Mucosa of stomach (tissue), 1 donor: ENCODE results near the gene MYH14.

ENCODE experiments used
- H3K27me3 ChIP-seq: one replicate; pipeline ENCODE4 v1.7.0; 2013; ENCODE audit warnings: mild to moderate bottlenecking, low read length; ENCODE audit not compliant: control insufficient read depth, insufficient read depth
- H3K36me3 ChIP-seq: one replicate; pipeline ENCODE4 v1.7.0; 2013; ENCODE audit warnings: low read length; ENCODE audit not compliant: control insufficient read depth, insufficient read depth
- H3K4me1 ChIP-seq: one replicate; pipeline ENCODE4 v1.7.0; 2013; ENCODE audit warnings: mild to moderate bottlenecking, low read length; ENCODE audit not compliant: control insufficient read depth, insufficient read depth
- H3K4me3 ChIP-seq: one replicate; pipeline ENCODE4 v1.7.0; 2013; ENCODE audit warnings: low read length
- H3K9ac ChIP-seq: one replicate; pipeline ENCODE4 v1.7.0; 2013; ENCODE audit warnings: mild to moderate bottlenecking, low read length, moderate library complexity
- H3K9me3 ChIP-seq: one replicate; pipeline ENCODE4 v1.7.0; 2013; ENCODE audit warnings: mild to moderate bottlenecking, low read length, moderate library complexity; ENCODE audit not compliant: control insufficient read depth
- donor health status: Pancreatic carcinoma.

The MYH14 gene

GRCh38 chr19:50269653-50270052, 66.2 kb downstream of the MYH14 start:
- H3K4me1 ChIP-seq, result no peaks in the 10 kb centered on the region
- no peaks in the 10 kb centered on the region for H3K9me3 ChIP-seq
- no peak overlapping the region for H3K4me3 ChIP-seq
- H3K27me3 ChIP-seq, result no peaks in the 10 kb centered on the region
- H3K36me3 ChIP-seq, result peaks cover 23% of the 10 kb centered on the region
- H3K9ac ChIP-seq, result no peak overlapping the region

GRCh38 chr19:50272263-50272897, 69.0 kb downstream of the MYH14 start:
- no peak overlapping the region for H3K4me3 ChIP-seq
- no peak overlapping the region for H3K9ac ChIP-seq
- H3K9me3 ChIP-seq, result no peaks in the 10 kb centered on the region
- H3K36me3 ChIP-seq, result peaks cover 27% of the 10 kb centered on the region
- no peaks in the 10 kb centered on the region for H3K4me1 ChIP-seq
- no peaks in the 10 kb centered on the region for H3K27me3 ChIP-seq

GRCh38 chr19:50273821-50274220, 70.4 kb downstream of the MYH14 start:
- H3K36me3 ChIP-seq, result peaks cover 27% of the 10 kb centered on the region

GRCh38 chr19:50275577-50276368, 72.4 kb downstream of the MYH14 start:
- Histone ChIP-seq H3K9ac (no peak overlapping the region), H3K4me1 (no peaks in the 10 kb centered on the region), H3K4me3 (no peak overlapping the region), H3K9me3 (no peaks in the 10 kb centered on the region), H3K27me3 (no peaks in the 10 kb centered on the region), H3K36me3 (peaks cover 23% of the 10 kb centered on the region)

More at GRCh38 chr19:50273821-50274220, 70.4 kb downstream of the MYH14 start:
- H3K4me3 ChIP-seq, result no peak overlapping the region
- H3K27me3 ChIP-seq, result no peaks in the 10 kb centered on the region
- H3K9ac ChIP-seq, result no peak overlapping the region
- H3K9me3 ChIP-seq, result no peaks in the 10 kb centered on the region
- H3K4me1 ChIP-seq, result no peaks in the 10 kb centered on the region

- Histone ChIP-seq H3K9me3 (no peaks in the 10 kb centered on the region), H3K4me3 (no peak overlapping the region), H3K27me3 (no peaks in the 10 kb centered on the region), H3K36me3 (peaks cover 16% of the 10 kb centered on the region), H3K4me1 (no peaks in the 10 kb centered on the region), H3K9ac (no peak overlapping the region)
These were observed 73.1 kb downstream of the MYH14 start for GRCh38 chr19:50276370-50277063.

GRCh38 chr19:50277966-50278580, 74.7 kb downstream of the MYH14 start:
- Histone ChIP-seq H3K36me3 (peaks cover 11% of the 10 kb centered on the region), H3K4me3 (no peak overlapping the region), H3K27me3 (no peaks in the 10 kb centered on the region), H3K9ac (no peak overlapping the region), H3K9me3 (no peaks in the 10 kb centered on the region), H3K4me1 (no peaks in the 10 kb centered on the region)

- Histone ChIP-seq H3K27me3 (no peaks in the 10 kb centered on the region), H3K36me3 (peaks cover 11% of the 10 kb centered on the region), H3K4me1 (no peaks in the 10 kb centered on the region), H3K9me3 (no peaks in the 10 kb centered on the region), H3K9ac (no peak overlapping the region), H3K4me3 (no peak overlapping the region)
These were observed 76.7 kb downstream of the MYH14 start for GRCh38 chr19:50280074-50280473.

- Histone ChIP-seq H3K4me1 (no peaks in the 10 kb centered on the region), H3K4me3 (no peak overlapping the region), H3K36me3 (peaks cover 11% of the 10 kb centered on the region), H3K9me3 (no peaks in the 10 kb centered on the region), H3K27me3 (no peaks in the 10 kb centered on the region), H3K9ac (no peak overlapping the region)
These were observed 77.6 kb downstream of the MYH14 start for GRCh38 chr19:50280983-50281382.

GRCh38 chr19:50281491-50281890, 78.1 kb downstream of the MYH14 start:
- H3K4me1 ChIP-seq, result no peaks in the 10 kb centered on the region
- H3K9ac ChIP-seq, result no peak overlapping the region
- H3K4me3 ChIP-seq, result no peak overlapping the region
- peaks cover 6% of the 10 kb centered on the region for H3K36me3 ChIP-seq
- no peaks in the 10 kb centered on the region for H3K27me3 ChIP-seq
- no peaks in the 10 kb centered on the region for H3K9me3 ChIP-seq

- H3K4me1 ChIP-seq, result no peaks in the 10 kb centered on the region
- no peaks in the 10 kb centered on the region for H3K27me3 ChIP-seq
- H3K9me3 ChIP-seq, result no peaks in the 10 kb centered on the region
- H3K4me3 ChIP-seq, result no peak overlapping the region
- peaks cover 28% of the 10 kb centered on the region for H3K36me3 ChIP-seq
- H3K9ac ChIP-seq, result no peak overlapping the region
These were observed 82.4 kb downstream of the MYH14 start for GRCh38 chr19:50285833-50286232.

GRCh38 chr19:50286443-50286842, 83.0 kb downstream of the MYH14 start:
- H3K27me3 ChIP-seq, result no peaks in the 10 kb centered on the region
- no peaks in the 10 kb centered on the region for H3K4me1 ChIP-seq
- peaks cover 29% of the 10 kb centered on the region for H3K36me3 ChIP-seq
- no peak overlapping the region for H3K9ac ChIP-seq
- no peaks in the 10 kb centered on the region for H3K9me3 ChIP-seq
- H3K4me3 ChIP-seq, result no peak overlapping the region

- Histone ChIP-seq H3K9me3 (no peaks in the 10 kb centered on the region), H3K27me3 (no peaks in the 10 kb centered on the region), H3K4me3 (no peak overlapping the region), H3K4me1 (no peaks in the 10 kb centered on the region), H3K9ac (no peak overlapping the region), H3K36me3 (peaks cover 28% of the 10 kb centered on the region)
These were observed 83.9 kb downstream of the MYH14 start for GRCh38 chr19:50287331-50287730.
